Hepatocyte (in vitro differentiated cells): ENCODE measurements around the gene MR1. TPM values are rescaled to one million over a fixed set of nuclear protein-coding genes. Genes with fewer than 3 reads are reported as not detected.

Experiments
- DNase-seq: peaks from one replicate; pipeline ENCODE4 v3.0.0-alpha.2; 2016; ENCODE audit warnings: low spot score
- H2AFZ ChIP-seq: fragments of 200-600 bp; sonication (generic); 2 replicates; pipeline ENCODE4 v1.6.0; 2016; ENCODE audit warnings: antibody characterized with exemption, mild to moderate bottlenecking
- H3K27ac ChIP-seq: fragments of 200-600 bp; sonication (generic); 2 replicates; pipeline ENCODE4 v1.5.1; 2016; ENCODE audit warnings: mild to moderate bottlenecking
- H3K27me3 ChIP-seq: fragments of 200-600 bp; sonication (generic); 2 replicates; pipeline ENCODE4 v1.6.1; 2016
- H3K36me3 ChIP-seq: fragments of 200-600 bp; sonication (generic); replicated peaks from 2 replicates; pipeline ENCODE4 v1.5.1; 2016; ENCODE audit warnings: low read depth; ENCODE audit not compliant: insufficient read depth
- H3K4me1 ChIP-seq: fragments of 200-600 bp; sonication (generic); 2 replicates; pipeline ENCODE4 v1.5.1; 2016; ENCODE audit warnings: mild to moderate bottlenecking, moderate library complexity; ENCODE audit not compliant: insufficient read depth
- H3K4me2 ChIP-seq: fragments of 200-600 bp; sonication (generic); 2 replicates; pipeline ENCODE4 v1.6.0; 2016
- H3K4me3 ChIP-seq: fragments of 200-600 bp; sonication (generic); 2 replicates; pipeline ENCODE4 v1.5.1; 2016; ENCODE audit warnings: mild to moderate bottlenecking
- H3K79me2 ChIP-seq: fragments of 200-600 bp; sonication (generic); 2 replicates; pipeline ENCODE4 v1.6.0; 2017; ENCODE audit warnings: mild to moderate bottlenecking
- H3K9me2 ChIP-seq: fragments of 200-600 bp; sonication (generic); replicated peaks from 2 replicates; pipeline ENCODE4 v1.6.0; 2017; ENCODE audit warnings: mild to moderate bottlenecking; ENCODE audit not compliant: insufficient read depth
- H3K9me3 ChIP-seq: fragments of 200-600 bp; sonication (generic); 2 replicates; pipeline ENCODE4 v1.5.1; 2016; ENCODE audit warnings: low read depth, mild to moderate bottlenecking
- H4K20me1 ChIP-seq: fragments of 200-600 bp; sonication (generic); 2 replicates; pipeline ENCODE4 v1.6.0; 2016; ENCODE audit warnings: mild to moderate bottlenecking; ENCODE audit not compliant: insufficient read depth, poor library complexity, severe bottlenecking
- EZH2 ChIP-seq: fragments of 200-600 bp; sonication (generic); IDR thresholded peaks from 2 replicates; pipeline ENCODE4 v1.6.1; 2016; ENCODE audit warnings: antibody characterized with exemption, mild to moderate bottlenecking, borderline replicate concordance
- EZH2phosphoT487 ChIP-seq: fragments of 200-600 bp; sonication (generic); IDR thresholded peaks from one replicate; pipeline ENCODE4 v1.6.1; 2018; ENCODE audit warnings: antibody characterized with exemption, mild to moderate bottlenecking, low read depth, moderate library complexity; ENCODE audit not compliant: unreplicated experiment, severe bottlenecking
- WGBS: methylation state at CpG from one replicate; pipeline ENCODE4 v1.1.6; 2016; ENCODE audit warnings: low lambda C conversion rate; ENCODE audit errors: missing lambda C conversion rate; 5-methylcytosine and 5-hydroxymethylcytosine counted together
- polyA plus RNA-seq: library from polyadenylated mRNA; unstranded; fragments of >200 nt; fragmentation: Nextera tagmentation; extraction: Ambion mirVana; gene quantifications from 2 replicates; pipeline ENCODE4 v1.2.1, GENCODE V29; 2016
- total RNA-seq: library from RNA; depleted of rRNA; stranded (reverse); fragments of >200 nt; gene quantifications from 2 replicates; pipeline ENCODE4 v1.2.3, GENCODE V29; 2014
- TF ChIP-seq, protein P1 (sequence below): fragments of 200-600 bp; sonication (generic); IDR thresholded peaks from 2 replicates; pipeline ENCODE4 v1.5.1; 2016; ENCODE audit warnings: antibody characterized with exemption, mild to moderate bottlenecking; ENCODE audit not compliant: poor library complexity

The MR1 gene
- total and polyA plus RNA-seq, 2 experiments from 2014 or later: 8.9 to 10.6 TPM

DNA sequence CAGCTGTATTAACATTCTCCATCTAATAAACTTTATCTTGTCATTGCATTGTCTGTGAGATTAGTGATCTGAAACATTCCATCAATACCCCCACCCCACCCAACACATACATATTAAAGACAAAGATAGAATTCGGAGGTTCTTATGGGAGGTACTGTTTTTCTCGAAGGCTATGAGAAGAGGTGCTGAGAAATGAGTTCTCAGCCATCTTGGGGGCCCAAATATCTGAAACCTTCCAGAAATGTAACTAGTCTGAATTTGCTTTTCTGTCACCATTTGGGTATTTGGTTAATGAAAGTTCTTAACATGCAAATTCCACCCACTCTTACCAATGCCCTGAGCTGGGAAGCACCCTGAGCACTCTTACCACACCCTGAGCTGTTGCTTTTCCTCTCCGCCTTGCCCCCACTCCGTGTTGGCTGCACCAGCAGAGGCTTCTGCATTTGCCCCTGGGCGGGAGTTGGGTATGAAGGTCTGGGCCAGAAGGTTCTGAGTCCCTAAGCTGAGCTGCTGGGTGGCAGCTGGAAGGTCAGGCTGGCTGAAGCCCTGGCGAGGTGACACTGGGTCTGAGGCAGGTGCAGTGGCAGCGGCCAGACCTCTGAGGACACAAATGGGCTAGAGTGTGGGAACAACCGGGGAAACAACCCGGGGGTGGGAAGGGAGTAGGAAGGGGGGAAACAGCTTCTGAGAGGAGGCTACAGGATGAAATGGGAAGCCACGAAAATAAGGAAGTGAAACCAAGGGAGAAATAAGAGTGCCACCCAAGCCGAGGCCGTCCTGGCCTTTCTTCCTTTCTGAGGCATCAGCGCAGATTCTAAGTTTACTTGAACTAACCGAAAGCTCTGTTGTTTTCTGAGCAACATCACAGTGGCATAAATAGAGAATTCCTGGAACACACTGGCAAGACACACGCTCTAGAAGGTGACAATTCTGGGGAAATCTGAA lies 28.4 kb downstream of the MR1 start:
- Histone ChIP-seq H3K27ac (no peak overlapping the region), H3K4me2 (no peak overlapping the region), H3K27me3 (no peaks in the 10 kb centered on the region), H3K9me3 (no peaks in the 10 kb centered on the region), H3K4me3 (no peak overlapping the region), H3K4me1 (peaks cover 4% of the 10 kb centered on the region), H3K79me2 (no peaks in the 10 kb centered on the region), H3K36me3 (no peaks in the 10 kb centered on the region), H2AFZ (no peak overlapping the region), H4K20me1 (no peaks in the 10 kb centered on the region), H3K9me2 (no peaks in the 10 kb centered on the region)
- no peak for DNase-seq
- TF ChIP-seq, protein P1, sequence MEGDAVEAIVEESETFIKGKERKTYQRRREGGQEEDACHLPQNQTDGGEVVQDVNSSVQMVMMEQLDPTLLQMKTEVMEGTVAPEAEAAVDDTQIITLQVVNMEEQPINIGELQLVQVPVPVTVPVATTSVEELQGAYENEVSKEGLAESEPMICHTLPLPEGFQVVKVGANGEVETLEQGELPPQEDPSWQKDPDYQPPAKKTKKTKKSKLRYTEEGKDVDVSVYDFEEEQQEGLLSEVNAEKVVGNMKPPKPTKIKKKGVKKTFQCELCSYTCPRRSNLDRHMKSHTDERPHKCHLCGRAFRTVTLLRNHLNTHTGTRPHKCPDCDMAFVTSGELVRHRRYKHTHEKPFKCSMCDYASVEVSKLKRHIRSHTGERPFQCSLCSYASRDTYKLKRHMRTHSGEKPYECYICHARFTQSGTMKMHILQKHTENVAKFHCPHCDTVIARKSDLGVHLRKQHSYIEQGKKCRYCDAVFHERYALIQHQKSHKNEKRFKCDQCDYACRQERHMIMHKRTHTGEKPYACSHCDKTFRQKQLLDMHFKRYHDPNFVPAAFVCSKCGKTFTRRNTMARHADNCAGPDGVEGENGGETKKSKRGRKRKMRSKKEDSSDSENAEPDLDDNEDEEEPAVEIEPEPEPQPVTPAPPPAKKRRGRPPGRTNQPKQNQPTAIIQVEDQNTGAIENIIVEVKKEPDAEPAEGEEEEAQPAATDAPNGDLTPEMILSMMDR: no peak
- no peak for TF ChIP-seq EZH2
- TF ChIP-seq EZH2phosphoT487: no peak
- WGBS: 90% methylated on average over 15 of the region's 15 CpGs

DNA sequence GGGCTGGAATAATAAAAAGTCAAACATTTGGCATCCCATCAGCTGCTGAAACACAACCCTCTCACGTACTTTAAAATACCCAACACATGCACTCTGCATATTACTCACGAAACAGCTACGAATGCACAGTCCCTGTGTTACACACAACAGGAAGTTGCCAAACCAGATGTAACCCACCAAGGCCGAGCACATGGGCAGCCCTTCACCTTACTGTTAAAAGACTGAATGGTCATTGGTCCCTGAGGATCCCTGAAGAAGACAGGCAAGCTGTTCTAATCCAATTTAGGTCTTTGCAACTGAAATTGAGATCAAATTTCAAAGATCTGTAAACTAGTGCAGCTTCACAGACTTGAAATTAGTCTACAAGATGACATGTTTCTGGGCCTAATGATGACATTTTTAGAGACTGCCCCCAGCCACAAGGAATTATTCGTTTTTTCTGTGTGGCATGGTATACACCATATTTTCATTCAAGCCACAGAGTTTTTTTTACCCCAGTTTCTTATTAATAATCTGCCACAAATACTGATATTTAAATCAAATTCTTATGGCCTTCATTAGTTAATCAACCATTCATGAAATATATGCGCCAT lies 29.1 kb downstream of the MR1 start:
- Histone ChIP-seq H4K20me1 (no peaks in the 10 kb centered on the region), H3K9me3 (no peaks in the 10 kb centered on the region), H3K4me2 (no peak overlapping the region), H3K4me3 (no peak overlapping the region), H3K27ac (no peak overlapping the region), H3K9me2 (no peaks in the 10 kb centered on the region), H3K79me2 (no peaks in the 10 kb centered on the region), H3K36me3 (no peaks in the 10 kb centered on the region), H2AFZ (no peak overlapping the region), H3K4me1 (peaks cover 4% of the 10 kb centered on the region), H3K27me3 (no peaks in the 10 kb centered on the region)
- no peak for DNase-seq
- TF ChIP-seq, protein P1: no peak
- TF ChIP-seq EZH2: no peak
- TF ChIP-seq EZH2phosphoT487: no peak
- WGBS: 63% methylated on average over 6 of the region's 6 CpGs

DNA sequence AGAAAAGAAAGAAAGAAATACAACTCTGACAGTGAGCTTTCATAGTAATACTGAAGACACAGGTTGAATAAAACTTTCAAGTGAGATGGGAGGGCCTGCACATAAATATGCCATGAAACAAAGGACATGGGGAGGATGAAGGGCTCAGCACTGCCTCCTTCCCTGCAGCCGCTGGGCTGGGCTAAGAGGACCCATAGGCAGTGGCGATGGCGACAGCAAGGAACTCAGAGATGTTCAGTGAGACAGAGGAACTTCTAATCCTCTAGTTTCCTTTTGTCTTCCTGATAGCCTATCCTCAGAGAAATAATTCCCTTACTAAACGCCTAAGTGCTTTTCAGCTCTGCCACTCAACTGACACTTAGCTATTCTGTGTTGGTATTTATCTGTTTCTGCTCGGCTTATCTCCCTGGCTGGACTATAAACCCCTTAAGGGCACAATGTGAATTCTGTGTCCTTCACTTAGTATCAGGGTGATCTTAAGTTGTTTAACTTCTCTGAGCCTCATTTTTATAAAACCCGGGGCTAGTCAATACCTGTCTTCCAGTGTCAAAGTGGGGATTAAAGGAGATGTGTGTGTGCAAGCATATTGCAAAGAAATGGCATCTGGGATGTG lies 30.3 kb downstream of the MR1 start:
- Histone ChIP-seq H3K4me3 (no peak overlapping the region), H3K36me3 (no peaks in the 10 kb centered on the region), H4K20me1 (no peaks in the 10 kb centered on the region), H3K27me3 (no peaks in the 10 kb centered on the region), H3K27ac (peak overlapping the region; percentile 2), H3K9me2 (no peaks in the 10 kb centered on the region), H2AFZ (no peak overlapping the region), H3K79me2 (no peaks in the 10 kb centered on the region), H3K9me3 (no peaks in the 10 kb centered on the region), H3K4me2 (peak overlapping the region; percentile 42), H3K4me1 (peaks cover 4% of the 10 kb centered on the region)
- 22% methylated on average over 6 of the region's 6 CpGs for WGBS
- TF ChIP-seq, protein P1: no peak
- no peak for TF ChIP-seq EZH2phosphoT487
- TF ChIP-seq EZH2: no peak
- no peak for DNase-seq
